BLaER1 treated with 17β-estradiol and CSF1 and Interleukin-3, amounts not matched to agents 10 nM and 100 nM (cell line): ENCODE results near the gene SARS1.

ENCODE experiments used
- H3K27ac ChIP-seq, 11 experiments: shearing (Covaris generic); formaldehyde crosslinking; 2 replicates each; pipeline ENCODE4 v1.8.1; 2022
- H3K27me3 ChIP-seq, 11 experiments: shearing (Covaris generic); formaldehyde crosslinking; 2 replicates each; pipeline ENCODE4 v1.8.1; 2022
- H3K36me3 ChIP-seq, 11 experiments: shearing (Covaris generic); formaldehyde crosslinking; 2 replicates each; pipeline ENCODE4 v1.8.1; 2022
- H3K4me1 ChIP-seq, 10 experiments: shearing (Covaris generic); formaldehyde crosslinking; 2 replicates each; pipeline ENCODE4 v1.8.1; 2022
- H3K4me2 ChIP-seq, 11 experiments: shearing (Covaris generic); formaldehyde crosslinking; 2 replicates each; pipeline ENCODE4 v1.8.1; 2022
- H3K4me3 ChIP-seq, 10 experiments: shearing (Covaris generic); formaldehyde crosslinking; 2 replicates each; pipeline ENCODE4 v1.8.1; 2022
- H3K9ac ChIP-seq, 11 experiments: shearing (Covaris generic); formaldehyde crosslinking; 2 replicates each; pipeline ENCODE4 v1.8.1; 2022
- H3K9me3 ChIP-seq, 11 experiments: shearing (Covaris generic); formaldehyde crosslinking; replicated peaks in 1 of 11; 2 replicates each; pipeline ENCODE4 v1.8.1; 2022
- H4K20me1 ChIP-seq, 11 experiments: shearing (Covaris generic); formaldehyde crosslinking; 2 replicates each; pipeline ENCODE4 v1.8.1; 2022
- Cebpa-rat ChIP-seq, 11 experiments: shearing (Covaris generic); IDR thresholded peaks; 2 replicates each; pipeline ENCODE4 v1.8.1; 2022

SARS1 gene

GRCh38 chr1:109252167-109252892, 38.6 kb downstream of the SARS1 start:
- TF ChIP-seq Cebpa-rat (IDR thresholded peaks at IDR 0.05): no peak

GRCh38 chr1:109252893-109253802, 39.4 kb downstream of the SARS1 start:
- peak overlapping the region; percentile 51 to 96 (median 91); a peak in 21 of 22 replicates for H3K27ac ChIP-seq
- peaks cover 44 to 63% (median 55%) of the 10 kb centered on the region in 10 experiments for H3K4me1 ChIP-seq
- H4K20me1 ChIP-seq: peaks cover 0 to 9% (median 0%) of the 10 kb centered on the region in 11 experiments; a peak in 5 of 22 replicates
- H3K27me3 ChIP-seq: peaks cover 0 to 15% (median 7%) of the 10 kb centered on the region in 11 experiments; a peak in 8 of 22 replicates
- peak overlapping the region; percentile 55 to 86 (median 82); a peak in 21 of 22 replicates for H3K9ac ChIP-seq
- TF ChIP-seq Cebpa-rat (IDR thresholded peaks at IDR 0.05): no peak
- peaks cover 0 to 2% (median 0%) of the 10 kb centered on the region in 11 experiments; a peak in 3 of 22 replicates for H3K36me3 ChIP-seq
- peak overlapping the region in 8 of 10 experiments; percentile 37 to 60 (median 50); a peak in 16 of 20 replicates for H3K4me3 ChIP-seq
- peak overlapping the region; percentile 78 to 98 (median 95) for H3K4me2 ChIP-seq
- no peaks in the 10 kb centered on the region; a peak in 1 of 22 replicates for H3K9me3 ChIP-seq

More at GRCh38 chr1:109252167-109252892, 38.6 kb downstream of the SARS1 start:
- H3K4me2 ChIP-seq: peak overlapping the region in 3 of 11 experiments; percentile 86 to 98 (median 97); a peak in 4 of 22 replicates
- H3K36me3 ChIP-seq: no peaks in the 10 kb centered on the region
- no peak overlapping the region for H3K4me3 ChIP-seq
- no peak overlapping the region for H3K27ac ChIP-seq
- no peak overlapping the region for H3K9ac ChIP-seq
- H3K4me1 ChIP-seq: peaks cover 44 to 70% (median 63%) of the 10 kb centered on the region in 10 experiments
- peaks cover 0 to 17% (median 7%) of the 10 kb centered on the region in 11 experiments; a peak in 8 of 22 replicates for H3K27me3 ChIP-seq
- no peaks in the 10 kb centered on the region; a peak in 1 of 22 replicates for H3K9me3 ChIP-seq
- peaks cover 0 to 9% (median 0%) of the 10 kb centered on the region in 11 experiments; a peak in 5 of 22 replicates for H4K20me1 ChIP-seq

- peak overlapping the region in 8 of 10 experiments; percentile 37 to 60 (median 50); a peak in 16 of 20 replicates for H3K4me3 ChIP-seq
- peak overlapping the region; percentile 51 to 96 (median 91); a peak in 21 of 22 replicates for H3K27ac ChIP-seq
- no peak for TF ChIP-seq Cebpa-rat (IDR thresholded peaks at IDR 0.05)
- peaks cover 0 to 10% (median 7%) of the 10 kb centered on the region in 11 experiments; a peak in 11 of 22 replicates for H3K36me3 ChIP-seq
- H3K4me1 ChIP-seq: peaks cover 38 to 57% (median 49%) of the 10 kb centered on the region in 10 experiments
- peak overlapping the region; percentile 78 to 98 (median 95) for H3K4me2 ChIP-seq
- H3K9me3 ChIP-seq: no peaks in the 10 kb centered on the region; a peak in 1 of 22 replicates
- peak overlapping the region; percentile 55 to 86 (median 82) for H3K9ac ChIP-seq
- H3K27me3 ChIP-seq: peaks cover 0 to 13% (median 7%) of the 10 kb centered on the region in 11 experiments; a peak in 8 of 22 replicates
- peaks cover 0 to 9% (median 0%) of the 10 kb centered on the region in 11 experiments; a peak in 5 of 22 replicates for H4K20me1 ChIP-seq
Measured at GRCh38 chr1:109253803-109254620, 40.3 kb downstream of the SARS1 start.

GRCh38 chr1:109254621-109255096, 40.9 kb downstream of the SARS1 start:
- Histone ChIP-seq H3K9me3 (no peaks in the 10 kb centered on the region; a peak in 1 of 22 replicates), H4K20me1 (peaks cover 0 to 9% (median 0%) of the 10 kb centered on the region in 11 experiments; a peak in 4 of 22 replicates), H3K36me3 (peaks cover 0 to 17% (median 10%) of the 10 kb centered on the region in 11 experiments; a peak in 11 of 22 replicates), H3K27me3 (peaks cover 0 to 12% (median 7%) of the 10 kb centered on the region in 11 experiments; a peak in 8 of 22 replicates), H3K27ac (peak overlapping the region; percentile 5 to 96 (median 91); a peak in 21 of 22 replicates), H3K9ac (peak overlapping the region; percentile 55 to 86 (median 82); a peak in 21 of 22 replicates), H3K4me1 (peaks cover 36 to 56% (median 47%) of the 10 kb centered on the region in 10 experiments), H3K4me2 (peak overlapping the region; percentile 78 to 98 (median 95)), H3K4me3 (peak overlapping the region in 5 of 10 experiments; percentile 33 to 60 (median 51); a peak in 5 of 20 replicates)
- no peak for TF ChIP-seq Cebpa-rat (IDR thresholded peaks at IDR 0.05)

GRCh38 chr1:109255097-109255651, 41.5 kb downstream of the SARS1 start:
- Histone ChIP-seq H3K27me3 (peaks cover 0 to 6% (median 2%) of the 10 kb centered on the region in 11 experiments; a peak in 8 of 22 replicates), H3K9me3 (no peaks in the 10 kb centered on the region; a peak in 1 of 22 replicates), H3K36me3 (peaks cover 0 to 17% (median 10%) of the 10 kb centered on the region in 11 experiments; a peak in 11 of 22 replicates), H3K4me3 (peak overlapping the region in 4 of 10 experiments; percentile 26 to 51 (median 38); a peak in 4 of 20 replicates), H3K4me1 (peaks cover 33 to 55% (median 42%) of the 10 kb centered on the region in 10 experiments), H3K27ac (peak overlapping the region; percentile 5 to 96 (median 91); a peak in 21 of 22 replicates), H3K4me2 (peak overlapping the region; percentile 78 to 98 (median 95)), H3K9ac (peak overlapping the region; percentile 55 to 86 (median 82); a peak in 19 of 22 replicates), H4K20me1 (peaks cover 0 to 5% (median 0%) of the 10 kb centered on the region in 11 experiments; a peak in 4 of 22 replicates)
- no peak for TF ChIP-seq Cebpa-rat (IDR thresholded peaks at IDR 0.05)

GRCh38 chr1:109255678-109256077, 42.0 kb downstream of the SARS1 start:
- Histone ChIP-seq H4K20me1 (no peaks in the 10 kb centered on the region), H3K36me3 (peaks cover 0 to 17% (median 10%) of the 10 kb centered on the region in 11 experiments; a peak in 11 of 22 replicates), H3K4me1 (peaks cover 30 to 50% (median 37%) of the 10 kb centered on the region in 10 experiments), H3K4me2 (peak overlapping the region; percentile 78 to 98 (median 95)), H3K9me3 (no peaks in the 10 kb centered on the region; a peak in 1 of 22 replicates), H3K27ac (peak overlapping the region in 8 of 11 experiments; percentile 67 to 96 (median 93); a peak in 11 of 22 replicates), H3K9ac (peak overlapping the region in 9 of 11 experiments; percentile 6 to 86 (median 82); a peak in 5 of 22 replicates), H3K27me3 (peaks cover 0 to 1% (median 0%) of the 10 kb centered on the region in 11 experiments; a peak in 2 of 22 replicates), H3K4me3 (no peak overlapping the region)
- no peak for TF ChIP-seq Cebpa-rat (IDR thresholded peaks at IDR 0.05)

GRCh38 chr1:109256085-109256484, 42.4 kb downstream of the SARS1 start:
- no peaks in the 10 kb centered on the region; a peak in 1 of 22 replicates for H3K9me3 ChIP-seq
- TF ChIP-seq Cebpa-rat (IDR thresholded peaks at IDR 0.05): no peak
- H3K36me3 ChIP-seq: peaks cover 0 to 18% (median 10%) of the 10 kb centered on the region in 11 experiments; a peak in 11 of 22 replicates
- H3K4me3 ChIP-seq: no peak overlapping the region
- peak overlapping the region in 3 of 11 experiments; percentile 90 to 94 (median 93); a peak in 3 of 22 replicates for H3K27ac ChIP-seq
- peaks cover 30 to 46% (median 36%) of the 10 kb centered on the region in 10 experiments for H3K4me1 ChIP-seq
- H3K27me3 ChIP-seq: no peaks in the 10 kb centered on the region
- peak overlapping the region in 10 of 11 experiments; percentile 78 to 98 (median 95); a peak in 15 of 22 replicates for H3K4me2 ChIP-seq
- H3K9ac ChIP-seq: peak overlapping the region in 2 of 11 experiments; percentile 15 to 81; a peak in 2 of 22 replicates
- H4K20me1 ChIP-seq: no peaks in the 10 kb centered on the region
